ENCODE results near the gene F3. TPM values are rescaled to one million over a fixed set of nuclear protein-coding genes. Genes with fewer than 3 reads are reported as not detected.

F3 gene
- total and polyA plus RNA-seq, 2 donors (not counting 1 experiment from before 2014, with no cell fraction given), result 0.25 TPM; not detected in 1

- no peak overlapping the region for H3K27ac ChIP-seq (ENCODE audit: low read length in 2 of 2)
- no peaks in the 10 kb centered on the region for H3K79me2 ChIP-seq (ENCODE audit: control insufficient read depth, insufficient read depth, low read length)
- intact Hi-C loops (cut with micrococcal nuclease), result no loop called here
- H3K9me3 Mint-ChIP-seq (ENCODE audit: insufficient read depth), result no peaks in the 10 kb centered on the region
- no peak overlapping the region for H3K27ac Mint-ChIP-seq
- WGBS (ENCODE audit: insufficient coverage), result 96% methylated on average over 1 of the region's 1 CpG
- no peak overlapping the region for H3K4me3 Mint-ChIP-seq
- no peak overlapping the region for H3K9ac ChIP-seq (ENCODE audit: low read length)
- H3K4me2 ChIP-seq (replicated peaks; ENCODE audit: low read depth, low read length, poor library complexity, severe bottlenecking), result no peak overlapping the region
- no peaks in the 10 kb centered on the region for H3K9me3 ChIP-seq (ENCODE audit: control extremely low read depth in 1 of 3, control insufficient read depth in 2 of 3, insufficient read depth in 1 of 3, low read length in 2 of 3)
- CTCF ChIA-PET, result interaction anchor here (1.8 kb wide), 1 partner anchor 10 kb away, joined by 5 read pairs; no protein-coding TSS in a partner anchor
- no peak overlapping the region for H2AFZ ChIP-seq (ENCODE audit: insufficient read depth, low read depth, low read length, poor library complexity, severe bottlenecking)
- TF ChIP-seq EZH2 (IDR thresholded peaks at IDR 0.05; ENCODE audit: borderline replicate concordance, insufficient read depth, low read depth, low read length, poor library complexity, severe bottlenecking), result no peak
- TF ChIP-seq CTCF (IDR thresholded peaks at IDR 0.05), result no peak
- peaks cover 2% of the 10 kb centered on the region for H3K4me1 Mint-ChIP-seq
- peaks cover 3 to 11% of the 10 kb centered on the region in 2 experiments for H3K36me3 ChIP-seq (replicated peaks in 1 of 2; ENCODE audit: control extremely low read depth in 1 of 2, control insufficient read depth in 1 of 2, extremely low read depth in 1 of 2, insufficient read depth in 2 of 2, low read length in 1 of 2)
- ATAC-seq (ENCODE audit: low read depth), result no peak
- no peaks in the 10 kb centered on the region for H3K27me3 ChIP-seq (replicated peaks in 1 of 4; ENCODE audit: control extremely low read depth in 1 of 4, control insufficient read depth in 3 of 4, insufficient read depth in 4 of 4, low read length in 3 of 4)
- H3K27me3 Mint-ChIP-seq, result no peaks in the 10 kb centered on the region
- no peaks in the 10 kb centered on the region for H3K4me1 ChIP-seq (ENCODE audit: control insufficient read depth in 2 of 2, insufficient read depth in 2 of 2, low read length in 2 of 2)
- POLR2A ChIA-PET, result no interaction called here
- H4K20me1 ChIP-seq (ENCODE audit: control insufficient read depth, insufficient read depth, low read length, poor library complexity, severe bottlenecking), result no peaks in the 10 kb centered on the region
- DNase-seq, result no peak
- no peak overlapping the region for H3K4me3 ChIP-seq (ENCODE audit: control extremely low read depth in 1 of 5, extremely low read depth in 1 of 5, insufficient read depth in 1 of 5, low read depth in 2 of 5, low read length in 4 of 5)
Measured at GRCh38 chr1:94504601-94505000, 37.0 kb downstream of the F3 start.

GRCh38 chr1:94503153-94503552 lies 38.4 kb downstream of the F3 start:
- H2AFZ ChIP-seq (ENCODE audit: insufficient read depth, low read depth, low read length, poor library complexity, severe bottlenecking), result no peak overlapping the region
- H3K4me1 ChIP-seq (ENCODE audit: control insufficient read depth in 2 of 2, insufficient read depth in 2 of 2, low read length in 2 of 2), result no peaks in the 10 kb centered on the region
- H3K4me2 ChIP-seq (replicated peaks; ENCODE audit: low read depth, low read length, poor library complexity, severe bottlenecking), result no peak overlapping the region
- no peak for ATAC-seq (ENCODE audit: low read depth)
- no peaks in the 10 kb centered on the region for H3K9me3 ChIP-seq (ENCODE audit: control extremely low read depth in 1 of 3, control insufficient read depth in 2 of 3, insufficient read depth in 1 of 3, low read length in 2 of 3)
- WGBS (ENCODE audit: insufficient coverage), result 100% methylated on average over 3 of the region's 4 CpGs
- H3K4me1 Mint-ChIP-seq, result peaks cover 2% of the 10 kb centered on the region
- intact Hi-C loops (cut with micrococcal nuclease), result no loop called here
- H3K9ac ChIP-seq (ENCODE audit: low read length), result no peak overlapping the region
- H3K4me3 ChIP-seq (ENCODE audit: control extremely low read depth in 1 of 5, extremely low read depth in 1 of 5, insufficient read depth in 1 of 5, low read depth in 2 of 5, low read length in 4 of 5), result no peak overlapping the region
- no peaks in the 10 kb centered on the region for H4K20me1 ChIP-seq (ENCODE audit: control insufficient read depth, insufficient read depth, low read length, poor library complexity, severe bottlenecking)
- H3K27ac Mint-ChIP-seq, result no peak overlapping the region
- H3K4me3 Mint-ChIP-seq, result no peak overlapping the region
- H3K27me3 Mint-ChIP-seq, result no peaks in the 10 kb centered on the region
- DNase-seq, result no peak
- no peak overlapping the region for H3K27ac ChIP-seq (ENCODE audit: low read length in 2 of 2)
- POLR2A ChIA-PET, result no interaction called here
- peaks cover 5 to 14% of the 10 kb centered on the region in 2 experiments for H3K36me3 ChIP-seq (replicated peaks in 1 of 2; ENCODE audit: control extremely low read depth in 1 of 2, control insufficient read depth in 1 of 2, extremely low read depth in 1 of 2, insufficient read depth in 2 of 2, low read length in 1 of 2)
- no peak for TF ChIP-seq EZH2 (IDR thresholded peaks at IDR 0.05; ENCODE audit: borderline replicate concordance, insufficient read depth, low read depth, low read length, poor library complexity, severe bottlenecking)
- no peak for TF ChIP-seq CTCF (IDR thresholded peaks at IDR 0.05)
- H3K79me2 ChIP-seq (ENCODE audit: control insufficient read depth, insufficient read depth, low read length), result no peaks in the 10 kb centered on the region
- no peaks in the 10 kb centered on the region for H3K9me3 Mint-ChIP-seq (ENCODE audit: insufficient read depth)
- no peaks in the 10 kb centered on the region for H3K27me3 ChIP-seq (replicated peaks in 1 of 4; ENCODE audit: control extremely low read depth in 1 of 4, control insufficient read depth in 3 of 4, insufficient read depth in 4 of 4, low read length in 3 of 4)
- CTCF ChIA-PET, result interaction anchor here (1.2 to 1.8 kb wide), 2 partner anchors 12 to 21 kb away, joined by 4 to 5 read pairs; no protein-coding TSS in a partner anchor

Measured in B cell (primary cell).